Measurements from ENCODE around the gene ARIH1. TPM values are rescaled to one million over a fixed set of nuclear protein-coding genes. Genes with fewer than 3 reads are reported as not detected.
"Not testable (repeated sequence)": the region's sequence is repeated elsewhere in the genome, so short reads cannot be mapped to it uniquely, and the experiment has no call there.

Gene ARIH1
- total RNA-seq, 1 experiment from 2014 or later: 44.1 TPM

GRCh38 chr15:72599855-72600464 lies 125.8 kb downstream of the ARIH1 start:
- DNase-seq (ENCODE audit: low spot score): peak; percentile 85

GRCh38 chr15:72604794-72605193 lies 130.7 kb downstream of the ARIH1 start:
- peak; percentile 47 for DNase-seq (ENCODE audit: low spot score)

- not testable (repeated sequence) for DNase-seq (ENCODE audit: low spot score)
Measured at GRCh38 chr15:72608084-72608483, 134.0 kb downstream of the ARIH1 start.

- DNase-seq (ENCODE audit: low spot score): no peak
Measured at GRCh38 chr15:72609862-72610261, 135.7 kb downstream of the ARIH1 start.

GRCh38 chr15:72612324-72612723 lies 138.2 kb downstream of the ARIH1 start:
- DNase-seq (ENCODE audit: low spot score): not testable (repeated sequence)

- DNase-seq (ENCODE audit: low spot score): no peak
Measured at GRCh38 chr15:72614810-72615532, 140.8 kb downstream of the ARIH1 start.

- not testable (repeated sequence) for DNase-seq (ENCODE audit: low spot score)
Measured at GRCh38 chr15:72615533-72616233, 141.6 kb downstream of the ARIH1 start.

GRCh38 chr15:72616491-72617210 lies 142.5 kb downstream of the ARIH1 start:
- DNase-seq (ENCODE audit: low spot score): no peak

- not testable (repeated sequence) for DNase-seq (ENCODE audit: low spot score)
Measured at GRCh38 chr15:72623854-72624253, 149.7 kb downstream of the ARIH1 start.

- DNase-seq (ENCODE audit: low spot score): not testable (repeated sequence)
Measured at GRCh38 chr15:72626153-72626552, 152.0 kb downstream of the ARIH1 start.

GRCh38 chr15:72628249-72629067 lies 154.3 kb downstream of the ARIH1 start:
- peak; percentile 13 for DNase-seq (ENCODE audit: low spot score)

- not testable (repeated sequence) for DNase-seq (ENCODE audit: low spot score)
Measured at GRCh38 chr15:72629068-72629570, 155.0 kb downstream of the ARIH1 start.

- peak; percentile 66 for DNase-seq (ENCODE audit: low spot score)
Measured at GRCh38 chr15:72636519-72637282, 162.6 kb downstream of the ARIH1 start.

GRCh38 chr15:72639759-72640483 lies 165.8 kb downstream of the ARIH1 start:
- DNase-seq (ENCODE audit: low spot score): not testable (repeated sequence)

GRCh38 chr15:72642271-72642670 lies 168.1 kb downstream of the ARIH1 start:
- not testable (repeated sequence) for DNase-seq (ENCODE audit: low spot score)

- not testable (repeated sequence) for DNase-seq (ENCODE audit: low spot score)
Measured at GRCh38 chr15:72648631-72649253, 174.6 kb downstream of the ARIH1 start.
